Stimulated activated CD4-positive, alpha-beta T cell treated with anti-CD3 and anti-CD28 coated beads, TNF-alpha, amount 100 ng/mL, for 48 hours (primary cell): Measurements from ENCODE around the gene RNU11.
A peak's percentile ranks its signal among the peaks of the same experiment; 100 is the strongest.
"Not testable (repeated sequence)": the region's sequence is repeated elsewhere in the genome, so short reads cannot be mapped to it uniquely, and the experiment has no call there.

Source experiments
- DNase-seq, 3 donors: peaks; one replicate each; pipeline ENCODE4 v3.0.0-alpha.2; 2020; ENCODE audit warnings: low read depth in 3 of 3

Gene RNU11

GRCh38 chr1:28648474-28649198 lies at the start of gene RNU11:
Gene RNU11 (plus strand): TSS chr1:28648600.
- DNase-seq: peak; percentile 78 to 83 (median 79)

DNA sequence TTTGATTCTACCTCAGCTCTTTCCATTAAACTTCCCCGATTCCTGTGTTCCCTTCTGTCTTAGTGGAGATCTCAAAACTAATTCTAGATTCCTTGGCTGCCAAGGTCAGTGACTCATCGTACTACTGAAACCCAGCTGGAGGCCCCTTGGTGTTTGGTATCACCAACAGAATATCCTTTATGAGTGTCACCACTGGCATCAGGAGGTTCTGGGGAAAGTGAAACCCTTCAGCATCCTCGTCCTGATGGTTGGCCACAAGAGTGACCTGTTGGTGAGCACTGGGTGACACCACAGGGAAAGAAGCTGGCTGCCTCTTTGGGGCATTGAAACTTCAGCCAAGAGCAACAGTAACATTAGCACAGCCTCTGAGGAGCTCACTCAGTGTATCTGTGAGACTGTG lies 46.7 kb upstream of the RNU11 start:
- DNase-seq: peak in 1 of 3 donors; percentile 29

DNA sequence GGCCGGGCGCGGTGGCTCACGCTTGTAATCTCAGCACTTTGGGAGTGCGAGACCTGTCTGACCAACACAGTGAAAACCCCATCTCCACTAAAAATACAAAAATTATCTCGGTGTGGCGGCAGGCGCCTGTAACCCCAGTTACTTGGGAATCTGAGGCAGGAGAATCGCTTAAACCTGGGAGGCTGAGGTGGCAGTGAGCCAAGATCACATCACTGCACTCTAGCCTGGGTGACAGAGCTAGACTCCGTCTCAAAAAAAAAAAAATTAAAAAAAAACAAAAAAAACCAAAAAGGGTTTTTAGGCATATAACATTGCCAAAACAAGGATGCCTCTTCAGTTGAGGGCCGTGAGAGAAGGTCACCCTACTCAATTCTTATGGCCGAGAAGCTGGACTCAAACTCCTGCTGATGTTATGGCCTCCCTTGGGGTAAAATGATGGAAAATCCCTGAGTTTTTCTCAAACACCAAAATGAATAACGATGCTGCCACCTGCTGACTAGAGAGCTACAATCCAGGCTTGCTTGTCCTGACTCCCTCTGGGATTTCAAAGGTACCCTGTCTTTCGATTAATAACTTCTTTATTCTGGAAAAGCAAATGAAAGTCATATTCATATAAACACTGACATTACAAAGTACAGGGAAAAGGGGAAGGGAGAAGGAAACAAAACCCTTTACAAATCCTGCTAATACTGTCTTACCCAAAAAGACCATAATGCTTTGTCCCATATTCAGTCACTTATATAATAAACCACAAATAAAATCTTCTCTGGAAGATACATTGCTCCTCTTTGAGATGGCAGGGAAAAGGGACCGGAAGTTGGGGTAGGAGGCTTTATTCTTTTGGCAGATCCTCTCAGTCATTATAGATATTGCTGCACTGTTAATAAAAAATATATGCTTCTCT lies 45.6 kb upstream of the RNU11 start:
- DNase-seq: no peak

- DNase-seq: no peak
Measured at GRCh38 chr1:28604411-28604810, 44.0 kb upstream of the RNU11 start.

DNA sequence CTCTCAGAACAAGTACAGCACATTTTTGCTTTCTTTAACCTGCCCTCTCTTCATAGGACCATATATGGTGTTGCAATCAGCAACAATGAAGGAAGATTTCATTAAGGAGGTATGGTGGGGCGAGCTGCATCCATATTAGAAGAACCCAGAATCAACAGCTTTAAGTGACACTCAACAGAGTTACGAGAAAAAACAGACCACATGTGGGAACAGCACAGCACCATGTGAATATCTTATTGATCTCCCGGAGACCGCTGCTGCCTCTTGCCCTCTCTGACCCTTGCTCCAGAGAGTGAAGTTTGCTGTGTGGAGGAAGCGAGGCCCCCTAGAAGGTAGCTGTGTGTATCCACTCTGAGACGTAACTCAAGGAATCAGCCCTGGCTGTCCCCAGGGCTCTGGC lies 43.4 kb upstream of the RNU11 start:
- DNase-seq: no peak

DNA sequence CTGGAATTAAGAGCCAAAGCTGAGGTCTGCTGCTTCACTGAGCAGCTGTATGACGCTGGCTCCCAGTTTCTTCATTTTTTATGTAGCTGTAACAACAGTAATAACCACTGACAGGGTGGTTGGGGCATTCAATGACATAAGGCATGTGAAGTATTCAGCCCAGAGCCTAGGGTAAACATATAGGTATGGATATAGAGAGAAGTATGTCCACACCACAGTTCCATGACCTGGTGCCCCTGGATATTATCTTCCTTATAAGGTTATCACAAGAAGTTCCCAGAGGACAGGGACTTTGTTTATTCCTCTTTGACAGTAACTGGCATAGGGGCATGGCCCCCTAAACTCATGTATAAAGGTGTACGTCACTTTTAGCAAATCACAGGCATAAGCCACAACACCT lies 41.6 kb upstream of the RNU11 start:
- no peak for DNase-seq

DNA sequence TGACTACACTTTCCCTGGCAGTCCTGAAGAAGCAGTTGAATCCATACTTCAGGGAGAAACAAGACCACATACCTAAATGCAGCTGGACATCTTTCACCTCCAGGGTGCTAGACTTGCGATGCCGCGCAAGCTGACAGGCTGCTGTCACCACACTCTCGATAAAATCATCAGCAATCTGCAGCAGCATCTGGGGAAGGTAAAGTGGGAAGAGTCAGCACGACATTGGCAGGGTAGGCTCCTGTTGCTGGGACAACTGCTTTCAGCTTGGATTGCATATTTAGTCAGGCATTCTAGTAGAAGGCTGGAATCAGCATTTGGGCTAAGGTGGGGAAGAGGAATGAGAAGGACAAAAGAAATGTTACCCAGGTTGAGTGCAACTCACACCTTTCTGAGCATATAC lies 35.2 kb upstream of the RNU11 start:
- no peak for DNase-seq

DNA sequence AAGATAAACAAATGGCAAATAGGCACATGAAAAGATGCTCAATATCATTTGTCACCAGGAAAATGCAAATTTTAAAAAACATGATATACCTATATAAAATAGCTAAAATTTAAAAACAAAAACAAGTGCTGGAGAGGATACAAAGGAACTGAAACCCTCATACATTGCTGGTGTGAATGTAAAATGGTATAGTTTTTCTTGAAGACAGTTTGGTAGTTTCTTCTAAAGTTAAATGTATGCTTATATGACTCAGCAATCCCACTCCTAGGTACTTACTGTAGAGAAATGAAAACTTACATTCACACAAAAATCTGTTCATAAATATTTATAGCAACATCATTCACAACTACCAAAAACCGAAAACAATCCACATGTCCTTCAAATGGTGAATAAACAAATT lies 16.7 kb upstream of the RNU11 start:
- DNase-seq: no peak

- DNase-seq: no peak
Measured at GRCh38 chr1:28632560-28632959, 15.8 kb upstream of the RNU11 start.

- DNase-seq: no peak
Measured at GRCh38 chr1:28640766-28641165, 7.6 kb upstream of the RNU11 start.

- DNase-seq: no peak
Measured at GRCh38 chr1:28642056-28642846, 6.1 kb upstream of the RNU11 start.

DNA sequence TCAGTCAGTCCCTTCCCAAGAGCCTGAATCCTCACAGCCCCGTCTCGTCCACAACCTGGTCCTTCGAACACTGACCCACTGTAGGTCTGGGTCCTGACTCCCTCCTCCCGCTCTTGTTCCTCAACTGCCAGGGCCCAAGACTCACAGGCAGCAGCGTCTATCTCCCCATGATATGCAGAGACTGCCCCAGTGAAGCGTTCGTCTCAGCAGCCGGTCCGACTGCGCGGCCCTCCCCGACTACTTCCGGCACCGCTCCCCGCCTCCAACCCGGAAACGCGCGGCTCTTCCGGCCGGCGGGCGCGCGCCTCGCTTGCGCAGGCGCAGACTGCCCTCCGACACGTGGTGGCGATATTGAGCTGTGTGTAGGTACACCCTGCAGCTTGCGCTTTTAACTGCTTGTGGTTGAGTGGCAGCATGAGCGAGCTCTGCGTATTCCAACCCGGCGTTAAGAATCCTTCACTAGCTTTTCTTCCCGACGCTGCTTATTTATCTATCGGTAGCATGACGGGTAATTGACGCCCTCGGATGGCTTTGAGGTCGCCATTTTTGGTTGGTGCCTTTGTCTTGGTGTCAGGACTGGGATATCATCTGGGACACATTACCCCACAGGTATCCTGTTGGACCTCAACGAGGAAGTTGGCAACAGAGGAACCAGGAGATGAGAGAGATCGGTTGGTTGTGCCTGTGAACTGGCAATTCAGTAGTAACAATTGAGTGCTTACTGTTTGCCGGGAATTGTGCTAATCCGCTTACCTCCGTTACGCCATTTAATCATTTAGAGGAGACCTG lies 5.4 kb upstream of the RNU11 start, which contains the start of gene TAF12:
Gene TAF12, minus strand, starts transcription at position 221 of the 789 bp plus-strand sequence. CDS start 20,986 bp downstream, outside the sequence.
- peak; percentile 81 to 88 (median 87) for DNase-seq

GRCh38 chr1:28644494-28644893 lies 3.9 kb upstream of the RNU11 start:
- no peak for DNase-seq

DNA sequence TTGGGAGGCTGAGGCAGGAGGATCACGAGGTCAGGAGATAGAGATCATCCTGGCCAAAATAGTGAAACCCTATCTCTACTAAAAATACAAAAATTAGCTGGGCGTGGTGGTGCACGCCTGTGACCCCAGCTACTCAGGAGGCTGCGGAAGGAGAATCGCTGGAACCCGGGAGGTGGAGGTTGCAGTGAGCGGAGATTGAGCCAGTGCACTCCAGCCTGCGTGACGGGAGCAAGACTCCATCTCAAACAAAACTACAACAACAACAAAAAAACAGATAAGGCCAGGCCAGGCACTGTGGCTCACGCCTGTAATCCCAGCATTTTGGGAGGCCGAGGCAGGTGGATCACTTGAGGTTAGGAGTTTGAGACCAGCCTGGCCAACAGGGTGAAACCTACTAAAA lies 3.0 kb upstream of the RNU11 start:
- DNase-seq: not testable (repeated sequence)

GRCh38 chr1:28646040-28646439 lies 2.4 kb upstream of the RNU11 start:
- DNase-seq: no peak

DNA sequence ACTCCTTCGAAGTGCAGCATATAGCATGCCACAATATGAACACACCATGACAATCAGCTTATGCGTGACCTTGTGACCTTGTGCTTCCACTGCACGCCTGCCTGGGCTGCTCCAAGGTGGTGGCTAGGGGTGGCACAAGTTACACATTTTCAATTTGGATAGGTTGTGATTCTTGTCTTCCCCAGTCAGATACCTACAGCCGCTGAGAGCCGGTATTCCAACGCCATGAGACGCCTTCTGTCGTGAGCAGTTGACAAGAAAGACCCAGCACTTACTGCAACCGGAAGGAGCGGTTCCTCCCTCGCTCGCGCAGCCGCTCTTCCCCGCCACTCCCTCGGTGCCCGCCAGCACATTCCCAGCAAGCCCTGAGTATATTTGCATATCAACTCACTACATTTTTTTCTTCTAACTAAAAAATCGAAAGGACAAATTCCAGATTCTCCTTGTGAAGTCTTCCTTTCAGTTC lies 359 bp upstream of the RNU11 start:
- DNase-seq: peak; percentile 73 to 85 (median 83)

DNA sequence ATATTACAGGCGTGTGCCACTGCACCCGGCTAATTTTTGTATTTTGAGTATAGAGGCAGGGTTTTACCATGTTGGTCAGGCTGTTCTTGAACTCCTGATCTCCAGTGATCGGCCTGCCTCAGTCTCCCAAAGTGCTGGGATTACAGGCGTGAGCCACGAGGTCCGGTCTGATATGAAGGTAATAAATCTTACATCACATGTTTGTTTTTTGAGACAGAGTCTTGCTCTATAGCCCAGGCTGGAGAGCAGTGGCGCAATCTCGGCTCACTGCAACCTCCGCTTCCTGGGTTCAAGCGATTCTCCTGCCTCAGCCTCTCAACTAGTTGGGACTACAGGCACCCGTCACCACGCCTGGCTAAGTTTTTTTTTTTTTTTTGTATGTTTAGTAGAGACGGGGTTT lies 4.7 kb downstream of the RNU11 start:
- not testable (repeated sequence) for DNase-seq

DNA sequence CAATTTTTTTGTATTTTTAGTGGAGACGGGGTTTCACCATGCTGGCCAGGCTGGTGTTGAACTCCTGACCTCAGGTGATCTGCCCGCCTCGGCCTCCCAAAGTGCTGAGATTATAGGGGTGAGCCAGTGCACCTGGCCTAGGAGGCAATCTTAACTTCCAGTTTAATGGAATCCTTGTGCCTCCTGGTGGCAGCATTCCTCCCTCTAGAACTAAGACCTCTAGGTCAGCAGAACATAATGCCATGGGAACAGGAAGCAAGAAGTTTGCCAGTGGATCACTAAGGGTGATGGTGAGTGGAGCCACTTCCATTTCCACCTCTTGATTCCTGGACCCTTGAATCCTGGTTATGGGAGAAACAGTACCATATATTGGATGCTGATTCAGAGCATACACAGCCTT lies 5.5 kb downstream of the RNU11 start:
- not testable (repeated sequence) for DNase-seq

DNA sequence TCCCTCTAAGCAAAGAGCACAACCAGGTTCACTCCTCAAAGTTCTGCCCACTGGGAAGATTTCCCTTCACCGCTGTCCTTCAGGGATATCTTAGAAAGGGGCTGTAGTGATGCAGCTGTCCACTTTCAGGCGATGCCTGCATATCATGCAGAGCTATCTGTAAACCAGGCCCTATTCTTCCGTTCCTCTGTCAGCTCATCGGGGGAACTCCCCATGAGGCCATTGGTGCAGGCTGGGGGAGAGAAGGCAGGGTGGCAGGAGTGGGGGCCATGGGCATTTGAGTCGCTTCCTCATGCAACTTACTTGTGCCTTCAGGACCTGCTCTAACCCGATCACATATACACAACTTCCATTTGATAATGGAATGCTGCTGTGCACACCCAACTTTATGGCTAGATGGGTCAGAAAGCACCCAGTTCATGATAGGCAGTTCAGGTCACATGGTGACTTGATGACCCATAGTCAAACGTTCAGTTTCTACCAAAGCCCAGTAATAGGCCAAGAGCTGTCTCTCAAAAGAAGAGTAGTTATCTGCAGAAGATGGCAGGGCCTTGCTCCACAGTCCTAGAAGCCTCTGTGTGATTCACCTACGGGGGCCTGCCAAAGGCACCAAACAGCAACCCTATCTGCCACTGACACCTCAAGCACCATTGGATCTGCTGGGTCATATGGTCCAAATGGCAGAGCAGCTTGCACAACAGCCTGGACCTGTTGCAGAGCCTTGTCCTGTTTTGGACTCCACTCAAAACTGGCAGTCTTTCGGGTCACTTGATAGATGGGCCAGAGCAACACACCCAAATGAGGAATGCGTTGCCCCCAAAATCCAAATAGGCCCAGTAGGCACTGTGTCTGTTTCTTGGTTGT lies 7.3 kb downstream of the RNU11 start:
- not testable (repeated sequence) for DNase-seq

DNA sequence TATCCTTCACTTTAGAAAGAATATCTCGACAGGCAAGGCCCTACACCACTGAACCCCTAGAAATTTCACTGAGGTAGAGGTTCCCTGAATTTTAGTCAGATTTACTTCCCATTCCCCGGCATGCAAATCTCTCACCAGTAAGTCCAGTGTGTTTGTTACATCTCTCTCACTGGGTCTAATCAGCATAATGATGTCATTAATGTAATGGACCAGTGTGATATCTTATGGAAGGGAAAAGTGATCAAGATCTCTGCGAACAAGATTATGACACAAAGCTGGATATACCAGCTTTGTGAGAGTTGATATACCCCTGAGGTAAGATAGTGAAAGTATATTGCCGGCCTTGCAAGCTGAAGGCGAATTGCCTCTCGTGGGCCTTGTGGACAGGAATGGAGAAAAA lies 7.9 kb downstream of the RNU11 start:
- DNase-seq: no peak
